Uterus (tissue), 4 donors: ENCODE measurements around the gene YBX2. TPM values are rescaled to one million over a fixed set of nuclear protein-coding genes. Genes with fewer than 3 reads are reported as not detected.
"Not testable (repeated sequence)": the region's sequence is repeated elsewhere in the genome, so short reads cannot be mapped to it uniquely, and the experiment has no call there.

Experiments
- DNase-seq, 2 donors: peaks; one replicate each; pipeline ENCODE4 v3.0.0-alpha.2; 2019 to 2020
- H3K27ac ChIP-seq, 2 donors: fragments of 200-600 bp; sonication (generic); 1 replicate in 1 of 2; 2 replicates in 1 of 2; pipeline ENCODE4 v1.5.1; 2016 to 2018
- H3K27me3 ChIP-seq, 2 donors: fragments of 200-600 bp; sonication (generic); one replicate each; pipeline ENCODE4 v1.5.1; 2018 to 2019; ENCODE audit warnings: control low read depth in 1 of 2
- H3K36me3 ChIP-seq, 2 donors: fragments of 200-600 bp; sonication (generic); one replicate each; pipeline ENCODE4 v1.5.1; 2019; ENCODE audit warnings: control low read depth in 1 of 2
- H3K4me1 ChIP-seq, 2 donors: fragments of 200-600 bp; sonication (generic); one replicate each; pipeline ENCODE4 v1.5.1; 2018 to 2019; ENCODE audit warnings: control low read depth in 1 of 2
- H3K4me3 ChIP-seq, 2 donors: fragments of 200-600 bp; sonication (generic); 1 replicate in 1 of 2; 2 replicates in 1 of 2; pipeline ENCODE4 v1.5.1; 2018 to 2019; ENCODE audit warnings: mild to moderate bottlenecking in 1 of 2
- H3K9me3 ChIP-seq, 2 donors: fragments of 200-600 bp; sonication (generic); one replicate each; pipeline ENCODE4 v1.5.1; 2019; ENCODE audit warnings: control low read depth in 1 of 2
- CTCF ChIP-seq, 4 experiments: fragments of 200-600 bp in 2 of 4; fragments of 450-650 bp in 2 of 4; sonication (generic) in 2 of 4; IDR thresholded peaks; one replicate each; pipeline ENCODE4 v1.5.1; 2016 to 2019; ENCODE audit warnings: antibody characterized with exemption in 4 of 4, mild to moderate bottlenecking in 2 of 4, moderate library complexity in 1 of 4
- POLR2A ChIP-seq, 2 donors: fragments of 450-650 bp; IDR thresholded peaks; one replicate each; pipeline ENCODE4 v1.6.1; 2016; ENCODE audit warnings: antibody characterized with exemption in 2 of 2, mild to moderate bottlenecking in 1 of 2, moderate library complexity in 1 of 2
- intact Hi-C: fragments of 100-400 bp; cut with DNase I; formaldehyde crosslinking; loops from one replicate; pipeline ENCODE4 v1.15.1; 2023; ENCODE audit warnings: low total_unique reads
- total RNA-seq, 4 donors: library from RNA; depleted of rRNA in 3 of 4; stranded (reverse); fragments of >200 nt in 3 of 4; gene quantifications; one replicate each; pipeline versions ENCODE4 v1.1.0 to v1.2.4, GENCODE V29; 2014 to 2023
- donor health status: DM: yes; HTN: yes; CAD: no.

YBX2 gene
- total RNA-seq, 4 donors from 2014 or later: 2.4 to 4.4 TPM; not detected in 2

- no peak for DNase-seq
- Histone ChIP-seq H3K9me3 (no peaks in the 10 kb centered on the region), H3K4me1 (no peaks in the 10 kb centered on the region), H3K27me3 (no peaks in the 10 kb centered on the region), H3K27ac (no peak within 1 kb of the TSS), H3K4me3 (no peak within 1 kb of the TSS), H3K36me3 (no peaks in the 10 kb centered on the region)
- no peak for TF ChIP-seq CTCF (IDR thresholded peaks at IDR 0.05)
- TF ChIP-seq POLR2A (IDR thresholded peaks at IDR 0.05): no peak
- intact Hi-C loops: no loop called here
Observed at GRCh38 chr17:7336240-7337175, 42.1 kb upstream of the YBX2 start, which contains the start of gene ACAP1. Gene ACAP1, plus strand, starts transcription at chr17:7336529. Its CDS starts 206 bp downstream, at chr17:7336735.

- H3K4me1 ChIP-seq, H3K9me3 ChIP-seq, H3K27me3 ChIP-seq, H3K36me3 ChIP-seq, intact Hi-C loops, DNase-seq, H3K27ac ChIP-seq, H3K4me3 ChIP-seq: not testable (repeated sequence)
Observed at GRCh38 chr17:7335765-7336164, 41.3 kb upstream of the YBX2 start.

GRCh38 chr17:7334938-7335538, 40.6 kb upstream of the YBX2 start:
- Histone ChIP-seq H3K9me3 (no peaks in the 10 kb centered on the region), H3K27ac (no peak overlapping the region), H3K4me1 (no peaks in the 10 kb centered on the region), H3K4me3 (no peak overlapping the region), H3K27me3 (no peaks in the 10 kb centered on the region), H3K36me3 (no peaks in the 10 kb centered on the region)
- DNase-seq: peak in 1 of 2 donors; percentile 13
- intact Hi-C loops: no loop called here
- TF ChIP-seq CTCF (IDR thresholded peaks at IDR 0.05) (no peak), POLR2A (IDR thresholded peaks at IDR 0.05) (no peak)

GRCh38 chr17:7332600-7333069, 38.2 kb upstream of the YBX2 start:
- peak overlapping the region; percentile 9 to 34 for H3K27ac ChIP-seq
- H3K36me3 ChIP-seq, H3K4me3 ChIP-seq, H3K4me1 ChIP-seq, H3K9me3 ChIP-seq, H3K27me3 ChIP-seq, intact Hi-C loops: not testable (repeated sequence)
- DNase-seq: peak in 1 of 2 donors; percentile 26

GRCh38 chr17:7332111-7332510, 37.7 kb upstream of the YBX2 start:
- Histone ChIP-seq H3K36me3 (no peaks in the 10 kb centered on the region), H3K27ac (peak overlapping the region; percentile 9 to 34), H3K9me3 (no peaks in the 10 kb centered on the region), H3K27me3 (no peaks in the 10 kb centered on the region), H3K4me1 (no peaks in the 10 kb centered on the region), H3K4me3 (no peak overlapping the region)
- intact Hi-C loops: no loop called here
- no peak for TF ChIP-seq CTCF (IDR thresholded peaks at IDR 0.05)
- TF ChIP-seq POLR2A (IDR thresholded peaks at IDR 0.05): no peak
- DNase-seq: no peak

DNA sequence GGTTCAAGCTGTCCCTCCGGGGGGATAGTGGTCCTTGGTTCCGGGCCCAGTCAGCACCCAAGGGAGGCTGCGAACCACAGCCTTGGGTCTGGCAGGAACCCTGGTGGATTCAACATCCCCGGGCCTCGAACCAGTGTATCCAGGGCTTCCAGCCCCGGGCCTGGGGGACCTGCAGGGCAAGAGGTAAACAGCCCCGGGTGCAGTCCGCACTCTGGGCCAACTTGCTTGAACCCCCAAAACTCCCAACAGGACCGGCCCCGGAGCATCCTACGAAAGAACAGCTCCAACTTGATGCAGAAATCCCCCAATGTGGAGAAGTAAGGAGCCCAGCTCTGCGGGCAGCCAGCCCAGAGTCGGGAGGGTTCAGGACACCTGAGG, 36.2 kb upstream of the YBX2 start:
- H3K9me3 ChIP-seq: no peaks in the 10 kb centered on the region
- intact Hi-C loops: no loop called here
- H3K4me1 ChIP-seq: no peaks in the 10 kb centered on the region
- H3K36me3 ChIP-seq: no peaks in the 10 kb centered on the region
- H3K27me3 ChIP-seq: no peaks in the 10 kb centered on the region
- H3K4me3 ChIP-seq: peak overlapping the region; percentile 57 to 65
- no peak for TF ChIP-seq POLR2A (IDR thresholded peaks at IDR 0.05)
- TF ChIP-seq CTCF (IDR thresholded peaks at IDR 0.05): no peak
- H3K27ac ChIP-seq: peak overlapping the region; percentile 88 to 95
- DNase-seq: no peak
